Measurements from ENCODE around the gene GAN. TPM values are rescaled to one million over a fixed set of nuclear protein-coding genes. Genes with fewer than 3 reads are reported as not detected.

Gene GAN
- total RNA-seq, 1 experiment from 2014 or later: 25.4 TPM

- TF ChIP-seq FOXJ3 (CRISPR knock-in tag; IDR thresholded peaks at IDR 0.05; ENCODE audit: borderline replicate concordance) (no peak), CREM (CRISPR knock-in tag; IDR thresholded peaks at IDR 0.05) (no peak)
- TF ChIP-seq, protein P1, sequence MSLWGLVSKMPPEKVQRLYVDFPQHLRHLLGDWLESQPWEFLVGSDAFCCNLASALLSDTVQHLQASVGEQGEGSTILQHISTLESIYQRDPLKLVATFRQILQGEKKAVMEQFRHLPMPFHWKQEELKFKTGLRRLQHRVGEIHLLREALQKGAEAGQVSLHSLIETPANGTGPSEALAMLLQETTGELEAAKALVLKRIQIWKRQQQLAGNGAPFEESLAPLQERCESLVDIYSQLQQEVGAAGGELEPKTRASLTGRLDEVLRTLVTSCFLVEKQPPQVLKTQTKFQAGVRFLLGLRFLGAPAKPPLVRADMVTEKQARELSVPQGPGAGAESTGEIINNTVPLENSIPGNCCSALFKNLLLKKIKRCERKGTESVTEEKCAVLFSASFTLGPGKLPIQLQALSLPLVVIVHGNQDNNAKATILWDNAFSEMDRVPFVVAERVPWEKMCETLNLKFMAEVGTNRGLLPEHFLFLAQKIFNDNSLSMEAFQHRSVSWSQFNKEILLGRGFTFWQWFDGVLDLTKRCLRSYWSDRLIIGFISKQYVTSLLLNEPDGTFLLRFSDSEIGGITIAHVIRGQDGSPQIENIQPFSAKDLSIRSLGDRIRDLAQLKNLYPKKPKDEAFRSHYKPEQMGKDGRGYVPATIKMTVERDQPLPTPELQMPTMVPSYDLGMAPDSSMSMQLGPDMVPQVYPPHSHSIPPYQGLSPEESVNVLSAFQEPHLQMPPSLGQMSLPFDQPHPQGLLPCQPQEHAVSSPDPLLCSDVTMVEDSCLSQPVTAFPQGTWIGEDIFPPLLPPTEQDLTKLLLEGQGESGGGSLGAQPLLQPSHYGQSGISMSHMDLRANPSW (CRISPR knock-in tag; conservative IDR thresholded peaks at IDR 0.05; ENCODE audit: low read depth): no peak
Measured at GRCh38 chr16:81417210-81417609, 102.4 kb downstream of the GAN start (continued).

- CTCF ChIA-PET: interaction anchor here (2.4 kb wide), 1 partner anchor 16 kb away, joined by 5 read pairs; no protein-coding TSS in a partner anchor
- Mint-ChIP-seq H3K9me3 (peaks cover 12% of the 10 kb centered on the region; the same call in 1 of the 2 replicates), H3K27me3 (ENCODE audit: low read depth) (no peaks in the 10 kb centered on the region), H3K4me1 (peaks cover 10% of the 10 kb centered on the region), H3K27ac (no peak overlapping the region), H3K4me3 (no peak overlapping the region), H3K36me3 (no peaks in the 10 kb centered on the region)
- no peak for TF ChIP-seq TEAD4 (CRISPR knock-in tag; IDR thresholded peaks at IDR 0.05)
- TF ChIP-seq GTF2I (CRISPR knock-in tag; conservative IDR thresholded peaks at IDR 0.05): no peak
- TF ChIP-seq, protein P2, sequence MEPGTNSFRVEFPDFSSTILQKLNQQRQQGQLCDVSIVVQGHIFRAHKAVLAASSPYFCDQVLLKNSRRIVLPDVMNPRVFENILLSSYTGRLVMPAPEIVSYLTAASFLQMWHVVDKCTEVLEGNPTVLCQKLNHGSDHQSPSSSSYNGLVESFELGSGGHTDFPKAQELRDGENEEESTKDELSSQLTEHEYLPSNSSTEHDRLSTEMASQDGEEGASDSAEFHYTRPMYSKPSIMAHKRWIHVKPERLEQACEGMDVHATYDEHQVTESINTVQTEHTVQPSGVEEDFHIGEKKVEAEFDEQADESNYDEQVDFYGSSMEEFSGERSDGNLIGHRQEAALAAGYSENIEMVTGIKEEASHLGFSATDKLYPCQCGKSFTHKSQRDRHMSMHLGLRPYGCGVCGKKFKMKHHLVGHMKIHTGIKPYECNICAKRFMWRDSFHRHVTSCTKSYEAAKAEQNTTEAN (CRISPR knock-in tag; IDR thresholded peaks at IDR 0.05): no peak
- no peak for TF ChIP-seq ZBTB21 (CRISPR knock-in tag; IDR thresholded peaks at IDR 0.05; ENCODE audit: borderline replicate concordance)
- TF ChIP-seq JUN (CRISPR knock-in tag; IDR thresholded peaks at IDR 0.05): no peak
- no peak for TF ChIP-seq ZNF396 (CRISPR knock-in tag; IDR thresholded peaks at IDR 0.05; ENCODE audit: borderline replicate concordance)
- no peak for TF ChIP-seq KAT7 (CRISPR knock-in tag; IDR thresholded peaks at IDR 0.05; ENCODE audit: borderline replicate concordance)
- TF ChIP-seq NR3C1 (CRISPR knock-in tag; conservative IDR thresholded peaks at IDR 0.05; ENCODE audit: low read depth): no peak
- POLR2A ChIA-PET: no interaction called here
- ATAC-seq (no peak), DNase-seq (ENCODE audit: low spot score) (no peak)
Measured at GRCh38 chr16:81419806-81420205, 105.0 kb downstream of the GAN start.

DNA sequence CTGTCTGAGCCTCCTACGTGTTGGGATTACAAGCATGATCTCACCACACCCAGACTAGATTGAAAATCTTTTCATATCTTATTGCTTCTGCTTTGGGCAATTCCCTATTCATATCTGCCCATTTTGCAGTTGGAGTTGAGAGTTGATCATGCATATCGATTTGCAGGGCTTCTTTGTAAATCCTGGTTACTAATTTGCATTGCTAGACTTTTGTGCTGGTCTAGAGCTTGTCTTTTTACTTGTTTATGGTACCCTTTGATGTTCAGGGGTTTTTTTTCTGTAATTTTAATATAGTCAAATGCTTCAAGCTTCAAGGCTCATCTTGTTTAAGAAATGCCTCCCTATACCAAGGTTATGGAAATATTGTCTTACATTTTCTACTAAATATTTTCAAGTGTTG lies 106.4 kb downstream of the GAN start:
- ChIA-PET CTCF (no interaction called here), POLR2A (no interaction called here)
- H3K9me3 Mint-ChIP-seq: peaks cover 12% of the 10 kb centered on the region; the same call in 1 of the 2 replicates
- ATAC-seq: no peak
- no peaks in the 10 kb centered on the region for H3K27me3 Mint-ChIP-seq (ENCODE audit: low read depth)
- DNase-seq (ENCODE audit: low spot score): no peak
- no peaks in the 10 kb centered on the region for H3K36me3 Mint-ChIP-seq
- H3K4me1 Mint-ChIP-seq: peaks cover 3% of the 10 kb centered on the region; the same call in 1 of the 2 replicates
- H3K4me3 Mint-ChIP-seq: no peak overlapping the region
- no peak overlapping the region for H3K27ac Mint-ChIP-seq
- TF ChIP-seq ATF1 (CRISPR knock-in tag; IDR thresholded peaks at IDR 0.05) (no peak), RELA (CRISPR knock-in tag; IDR thresholded peaks at IDR 0.05; ENCODE audit: borderline replicate concordance) (no peak), SMAD4 (CRISPR knock-in tag; IDR thresholded peaks at IDR 0.05) (no peak), IRF2 (CRISPR knock-in tag; IDR thresholded peaks at IDR 0.05; ENCODE audit: borderline replicate concordance, low read depth) (no peak), HMGXB4 (CRISPR knock-in tag; IDR thresholded peaks at IDR 0.05) (no peak), ZBTB21 (CRISPR knock-in tag; IDR thresholded peaks at IDR 0.05; ENCODE audit: borderline replicate concordance) (no peak)
- TF ChIP-seq, protein P3, sequence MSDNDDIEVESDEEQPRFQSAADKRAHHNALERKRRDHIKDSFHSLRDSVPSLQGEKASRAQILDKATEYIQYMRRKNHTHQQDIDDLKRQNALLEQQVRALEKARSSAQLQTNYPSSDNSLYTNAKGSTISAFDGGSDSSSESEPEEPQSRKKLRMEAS (CRISPR knock-in tag; IDR thresholded peaks at IDR 0.05): no peak
- TF ChIP-seq, protein P4, sequence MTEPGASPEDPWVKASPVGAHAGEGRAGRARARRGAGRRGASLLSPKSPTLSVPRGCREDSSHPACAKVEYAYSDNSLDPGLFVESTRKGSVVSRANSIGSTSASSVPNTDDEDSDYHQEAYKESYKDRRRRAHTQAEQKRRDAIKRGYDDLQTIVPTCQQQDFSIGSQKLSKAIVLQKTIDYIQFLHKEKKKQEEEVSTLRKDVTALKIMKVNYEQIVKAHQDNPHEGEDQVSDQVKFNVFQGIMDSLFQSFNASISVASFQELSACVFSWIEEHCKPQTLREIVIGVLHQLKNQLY (CRISPR knock-in tag; IDR thresholded peaks at IDR 0.05): no peak
- TF ChIP-seq, protein P5, sequence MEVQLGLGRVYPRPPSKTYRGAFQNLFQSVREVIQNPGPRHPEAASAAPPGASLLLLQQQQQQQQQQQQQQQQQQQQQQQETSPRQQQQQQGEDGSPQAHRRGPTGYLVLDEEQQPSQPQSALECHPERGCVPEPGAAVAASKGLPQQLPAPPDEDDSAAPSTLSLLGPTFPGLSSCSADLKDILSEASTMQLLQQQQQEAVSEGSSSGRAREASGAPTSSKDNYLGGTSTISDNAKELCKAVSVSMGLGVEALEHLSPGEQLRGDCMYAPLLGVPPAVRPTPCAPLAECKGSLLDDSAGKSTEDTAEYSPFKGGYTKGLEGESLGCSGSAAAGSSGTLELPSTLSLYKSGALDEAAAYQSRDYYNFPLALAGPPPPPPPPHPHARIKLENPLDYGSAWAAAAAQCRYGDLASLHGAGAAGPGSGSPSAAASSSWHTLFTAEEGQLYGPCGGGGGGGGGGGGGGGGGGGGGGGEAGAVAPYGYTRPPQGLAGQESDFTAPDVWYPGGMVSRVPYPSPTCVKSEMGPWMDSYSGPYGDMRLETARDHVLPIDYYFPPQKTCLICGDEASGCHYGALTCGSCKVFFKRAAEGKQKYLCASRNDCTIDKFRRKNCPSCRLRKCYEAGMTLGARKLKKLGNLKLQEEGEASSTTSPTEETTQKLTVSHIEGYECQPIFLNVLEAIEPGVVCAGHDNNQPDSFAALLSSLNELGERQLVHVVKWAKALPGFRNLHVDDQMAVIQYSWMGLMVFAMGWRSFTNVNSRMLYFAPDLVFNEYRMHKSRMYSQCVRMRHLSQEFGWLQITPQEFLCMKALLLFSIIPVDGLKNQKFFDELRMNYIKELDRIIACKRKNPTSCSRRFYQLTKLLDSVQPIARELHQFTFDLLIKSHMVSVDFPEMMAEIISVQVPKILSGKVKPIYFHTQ (CRISPR knock-in tag; IDR thresholded peaks at IDR 0.05): no peak
- TF ChIP-seq, protein P6, sequence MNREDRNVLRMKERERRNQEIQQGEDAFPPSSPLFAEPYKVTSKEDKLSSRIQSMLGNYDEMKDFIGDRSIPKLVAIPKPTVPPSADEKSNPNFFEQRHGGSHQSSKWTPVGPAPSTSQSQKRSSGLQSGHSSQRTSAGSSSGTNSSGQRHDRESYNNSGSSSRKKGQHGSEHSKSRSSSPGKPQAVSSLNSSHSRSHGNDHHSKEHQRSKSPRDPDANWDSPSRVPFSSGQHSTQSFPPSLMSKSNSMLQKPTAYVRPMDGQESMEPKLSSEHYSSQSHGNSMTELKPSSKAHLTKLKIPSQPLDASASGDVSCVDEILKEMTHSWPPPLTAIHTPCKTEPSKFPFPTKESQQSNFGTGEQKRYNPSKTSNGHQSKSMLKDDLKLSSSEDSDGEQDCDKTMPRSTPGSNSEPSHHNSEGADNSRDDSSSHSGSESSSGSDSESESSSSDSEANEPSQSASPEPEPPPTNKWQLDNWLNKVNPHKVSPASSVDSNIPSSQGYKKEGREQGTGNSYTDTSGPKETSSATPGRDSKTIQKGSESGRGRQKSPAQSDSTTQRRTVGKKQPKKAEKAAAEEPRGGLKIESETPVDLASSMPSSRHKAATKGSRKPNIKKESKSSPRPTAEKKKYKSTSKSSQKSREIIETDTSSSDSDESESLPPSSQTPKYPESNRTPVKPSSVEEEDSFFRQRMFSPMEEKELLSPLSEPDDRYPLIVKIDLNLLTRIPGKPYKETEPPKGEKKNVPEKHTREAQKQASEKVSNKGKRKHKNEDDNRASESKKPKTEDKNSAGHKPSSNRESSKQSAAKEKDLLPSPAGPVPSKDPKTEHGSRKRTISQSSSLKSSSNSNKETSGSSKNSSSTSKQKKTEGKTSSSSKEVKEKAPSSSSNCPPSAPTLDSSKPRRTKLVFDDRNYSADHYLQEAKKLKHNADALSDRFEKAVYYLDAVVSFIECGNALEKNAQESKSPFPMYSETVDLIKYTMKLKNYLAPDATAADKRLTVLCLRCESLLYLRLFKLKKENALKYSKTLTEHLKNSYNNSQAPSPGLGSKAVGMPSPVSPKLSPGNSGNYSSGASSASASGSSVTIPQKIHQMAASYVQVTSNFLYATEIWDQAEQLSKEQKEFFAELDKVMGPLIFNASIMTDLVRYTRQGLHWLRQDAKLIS (CRISPR knock-in tag; IDR thresholded peaks at IDR 0.05; ENCODE audit: borderline replicate concordance): no peak
